ENCODE results near the gene CDC42EP5. TPM values are rescaled to one million over a fixed set of nuclear protein-coding genes. Genes with fewer than 3 reads are reported as not detected.
A peak's percentile ranks its signal among the peaks of the same experiment; 100 is the strongest.
"Not testable (repeated sequence)": the region's sequence is repeated elsewhere in the genome, so short reads cannot be mapped to it uniquely, and the experiment has no call there.

CDC42EP5 gene
- total RNA-seq, 2 experiments from 2014 or later, result 0.55 TPM; not detected in 1

DNA sequence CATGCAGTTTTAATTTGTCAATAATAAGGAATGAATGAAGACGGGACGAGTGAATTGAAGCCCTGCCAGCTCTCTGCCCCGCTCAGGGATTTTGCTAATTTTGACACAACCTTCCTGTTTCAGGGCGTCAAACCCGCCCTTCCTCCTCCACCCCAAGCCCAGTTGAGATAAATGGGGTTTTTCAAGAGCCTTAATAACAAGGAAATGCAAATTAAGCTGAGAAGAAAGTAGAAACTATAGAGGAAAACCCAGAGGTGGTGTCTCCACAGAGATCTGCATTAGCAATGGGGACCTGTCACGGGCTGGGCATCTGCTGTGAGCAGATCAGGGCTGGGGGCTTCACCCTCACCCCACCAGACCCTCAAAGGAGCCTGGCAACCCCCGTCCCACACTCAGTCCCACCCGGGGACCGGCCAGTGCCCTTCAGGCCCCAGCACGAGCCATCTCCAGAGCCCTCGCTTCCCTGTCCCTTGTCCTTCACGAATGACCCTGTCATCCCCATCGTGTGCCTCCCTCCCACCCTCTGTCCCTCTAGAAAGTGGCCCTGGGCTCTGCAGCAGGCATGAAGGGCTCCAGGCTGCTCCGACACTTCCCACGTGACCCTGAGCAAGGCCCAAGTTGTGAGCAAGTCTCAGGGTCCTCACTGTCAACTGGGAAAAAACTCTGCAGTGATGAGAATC, 34.1 kb upstream of the CDC42EP5 start:
- POLR2A ChIA-PET; H3K4me3 Mint-ChIP-seq; CTCF ChIA-PET; H3K9me3 Mint-ChIP-seq (ENCODE audit: low read depth); H3K27ac Mint-ChIP-seq; DNase-seq; intact Hi-C loops (cut with DNase I, micrococcal nuclease); H3K36me3 Mint-ChIP-seq (ENCODE audit: low read depth): not testable (repeated sequence)
- H3K4me1 Mint-ChIP-seq, result peaks cover 25% of the 10 kb centered on the region
- peaks cover 13% of the 10 kb centered on the region for H3K27me3 Mint-ChIP-seq
- ATAC-seq, result peak; percentile 44

DNA sequence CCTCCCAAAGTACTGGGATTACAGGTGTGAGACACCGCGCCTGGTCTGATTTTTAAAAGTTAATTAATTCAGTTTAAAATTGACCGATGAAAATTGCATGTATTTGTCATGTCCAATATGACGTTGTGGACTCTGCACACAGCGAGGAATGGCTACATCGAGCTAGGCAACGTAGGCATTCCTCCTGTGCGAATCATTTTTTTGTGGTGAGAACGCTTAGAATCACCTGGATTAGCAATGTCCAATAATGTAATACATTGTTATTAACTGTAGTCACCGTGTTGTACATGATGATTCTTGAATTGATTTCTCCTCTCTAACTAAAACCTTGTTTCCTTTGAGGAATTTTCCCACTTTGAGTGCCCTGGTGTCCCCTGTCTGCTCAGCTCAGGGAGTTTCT, 33.0 kb upstream of the CDC42EP5 start:
- Mint-ChIP-seq H3K9me3 (ENCODE audit: low read depth) (no peaks in the 10 kb centered on the region), H3K27ac (no peak overlapping the region), H3K27me3 (peaks cover 13% of the 10 kb centered on the region), H3K36me3 (ENCODE audit: low read depth) (no peaks in the 10 kb centered on the region), H3K4me1 (peaks cover 25% of the 10 kb centered on the region), H3K4me3 (no peak overlapping the region)
- CTCF ChIA-PET, result interaction anchor here (0.6 kb wide), 1 partner anchor 29 kb away, joined by 3 read pairs; no protein-coding TSS in a partner anchor
- ATAC-seq, result no peak
- DNase-seq, result no peak
- intact Hi-C loops (cut with DNase I, micrococcal nuclease), result no loop called here
- POLR2A ChIA-PET, result no interaction called here

DNA sequence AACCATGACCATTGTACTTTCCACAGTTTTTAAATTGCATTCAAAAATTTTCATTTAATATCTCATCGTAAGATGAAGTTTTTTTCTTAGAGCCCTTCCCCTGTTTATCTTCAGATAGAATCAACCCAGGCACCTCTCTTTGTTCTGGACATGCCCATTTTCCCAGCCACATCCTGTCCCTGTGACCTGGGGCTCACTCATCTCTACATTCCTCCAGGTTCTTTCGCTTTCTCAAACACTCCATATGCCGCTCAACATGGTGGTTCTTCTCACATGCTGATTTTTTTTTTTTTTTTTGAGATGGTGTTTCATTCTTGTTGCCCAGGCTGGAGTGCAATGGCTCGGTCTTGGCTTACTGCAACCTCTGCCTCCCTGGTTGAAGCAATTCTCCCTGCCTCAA, 32.4 kb upstream of the CDC42EP5 start:
- POLR2A ChIA-PET; H3K9me3 Mint-ChIP-seq (ENCODE audit: low read depth); ATAC-seq; H3K4me3 Mint-ChIP-seq; H3K36me3 Mint-ChIP-seq (ENCODE audit: low read depth); DNase-seq; H3K27ac Mint-ChIP-seq; intact Hi-C loops (cut with DNase I, micrococcal nuclease): not testable (repeated sequence)
- CTCF ChIA-PET, result interaction anchor here (0.6 kb wide), 1 partner anchor 29 kb away, joined by 3 read pairs; no protein-coding TSS in a partner anchor
- Mint-ChIP-seq H3K4me1 (peaks cover 25% of the 10 kb centered on the region), H3K27me3 (peaks cover 16% of the 10 kb centered on the region)

DNA sequence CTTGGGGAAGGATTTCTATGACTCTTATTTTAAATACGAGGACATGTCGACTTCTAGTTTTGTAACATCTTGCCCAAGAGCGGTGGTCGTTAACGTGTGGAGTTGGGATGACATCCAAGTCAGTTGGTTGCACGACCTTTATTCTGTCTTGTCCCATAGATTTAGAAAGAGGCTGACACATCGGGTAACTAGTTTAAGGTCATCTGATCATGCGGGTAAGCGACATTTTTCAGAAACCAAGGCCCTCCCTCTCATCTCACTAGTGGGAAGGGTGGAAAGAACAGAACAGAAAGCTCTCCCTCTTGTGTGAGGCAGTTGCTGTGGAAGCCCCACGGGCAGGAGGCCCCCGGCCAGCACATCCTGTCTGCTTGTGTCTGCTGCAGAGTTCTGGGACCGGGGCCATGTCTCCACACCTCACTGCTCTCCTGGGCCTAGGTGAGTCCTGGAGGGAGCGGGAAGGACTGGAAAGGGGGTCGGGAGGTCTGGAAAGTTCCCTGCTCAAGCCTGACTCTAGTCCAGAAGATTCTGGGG, 29.5 kb upstream of the CDC42EP5 start, which contains the start of gene LAIR2:
LAIR2 (plus strand) TSS at position 314 of the 531 bp plus-strand sequence; CDS start at position 402, 88 bp downstream.
- ChIA-PET POLR2A (no interaction called here), CTCF (no interaction called here)
- H3K27ac Mint-ChIP-seq, result no peak within 1 kb of the TSS
- intact Hi-C loops (cut with DNase I, micrococcal nuclease), result no loop called here
- H3K9me3 Mint-ChIP-seq (ENCODE audit: low read depth), result no peaks in the 10 kb centered on the region
- peaks cover 36% of the 10 kb centered on the region for H3K4me1 Mint-ChIP-seq
- peaks cover 23% of the 10 kb centered on the region for H3K27me3 Mint-ChIP-seq
- DNase-seq, result peak; percentile 49
- ATAC-seq, result peak; percentile 71
- no peaks in the 10 kb centered on the region for H3K36me3 Mint-ChIP-seq (ENCODE audit: low read depth)
- H3K4me3 Mint-ChIP-seq, result peak within 1 kb of the TSS; percentile 41

GRCh38 chr19:54498451-54498772, 25.3 kb upstream of the CDC42EP5 start:
- H3K4me3 Mint-ChIP-seq; CTCF ChIA-PET; DNase-seq; intact Hi-C loops (cut with DNase I, micrococcal nuclease); H3K9me3 Mint-ChIP-seq (ENCODE audit: low read depth); POLR2A ChIA-PET; ATAC-seq; H3K36me3 Mint-ChIP-seq (ENCODE audit: low read depth); H3K27ac Mint-ChIP-seq: not testable (repeated sequence)
- Mint-ChIP-seq H3K27me3 (peaks cover 23% of the 10 kb centered on the region), H3K4me1 (peaks cover 35% of the 10 kb centered on the region)

DNA sequence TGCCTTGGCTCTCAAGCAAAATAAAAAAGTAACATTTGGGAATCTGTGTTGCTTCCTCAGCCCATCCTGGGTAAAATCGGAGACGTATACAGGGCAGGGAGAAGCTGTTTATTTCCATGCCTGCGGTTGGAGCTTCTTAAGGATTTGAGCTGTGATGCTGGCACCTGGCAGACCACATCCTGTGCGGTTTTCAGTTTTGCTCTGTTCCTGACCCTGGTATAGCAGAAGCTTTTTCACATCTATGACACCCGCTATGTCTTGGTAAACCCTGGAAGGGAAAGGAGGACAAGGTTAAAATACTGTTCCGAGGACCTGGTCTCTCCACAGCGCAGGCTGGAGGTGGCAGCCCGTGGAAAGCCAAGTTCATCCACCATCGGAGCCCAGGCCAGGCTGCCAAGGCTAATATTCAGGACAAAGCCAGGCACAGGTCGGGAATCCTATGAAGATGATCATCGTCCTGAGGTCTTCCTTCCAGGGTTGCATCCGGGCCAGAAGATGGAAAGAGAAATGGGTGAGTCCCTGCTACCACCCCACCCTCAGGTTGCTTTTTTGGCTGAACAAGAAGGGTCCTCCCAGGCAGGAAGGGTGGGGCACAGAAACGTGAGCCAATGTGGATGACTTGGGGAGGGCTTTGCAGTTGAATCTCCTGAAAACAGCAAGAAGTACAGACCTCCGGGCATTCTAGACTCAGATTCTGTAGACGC, 24.8 kb upstream of the CDC42EP5 start:
- H3K27ac Mint-ChIP-seq; H3K36me3 Mint-ChIP-seq (ENCODE audit: low read depth); CTCF ChIA-PET; H3K4me3 Mint-ChIP-seq; intact Hi-C loops (cut with DNase I, micrococcal nuclease); H3K9me3 Mint-ChIP-seq (ENCODE audit: low read depth); POLR2A ChIA-PET: not testable (repeated sequence)
- Mint-ChIP-seq H3K4me1 (peaks cover 35% of the 10 kb centered on the region), H3K27me3 (peaks cover 23% of the 10 kb centered on the region)
- peak; percentile 80 for ATAC-seq
- peak; percentile 46 for DNase-seq

- H3K36me3 Mint-ChIP-seq (ENCODE audit: low read depth); H3K27ac Mint-ChIP-seq; ATAC-seq; H3K4me3 Mint-ChIP-seq; DNase-seq; H3K9me3 Mint-ChIP-seq (ENCODE audit: low read depth); intact Hi-C loops (cut with DNase I, micrococcal nuclease): not testable (repeated sequence)
- ChIA-PET POLR2A (interaction anchor here (0.6 kb wide), 1 partner anchor 1834 kb away, joined by 3 read pairs; no protein-coding TSS in a partner anchor), CTCF (interaction anchor here (1.0 kb wide), 1 partner anchor 179 kb away, joined by 3 read pairs; no protein-coding TSS in a partner anchor)
- H3K4me1 Mint-ChIP-seq, result peaks cover 28% of the 10 kb centered on the region
- H3K27me3 Mint-ChIP-seq, result peaks cover 22% of the 10 kb centered on the region
These were observed 22.2 kb upstream of the CDC42EP5 start for GRCh38 chr19:54495284-54495683.

- CTCF ChIA-PET, result interaction anchor here (0.8 kb wide), 1 partner anchor 14 kb away, joined by 4 read pairs; no protein-coding TSS in a partner anchor
These were observed 21.0 kb upstream of the CDC42EP5 start for GRCh38 chr19:54493967-54494585.

DNA sequence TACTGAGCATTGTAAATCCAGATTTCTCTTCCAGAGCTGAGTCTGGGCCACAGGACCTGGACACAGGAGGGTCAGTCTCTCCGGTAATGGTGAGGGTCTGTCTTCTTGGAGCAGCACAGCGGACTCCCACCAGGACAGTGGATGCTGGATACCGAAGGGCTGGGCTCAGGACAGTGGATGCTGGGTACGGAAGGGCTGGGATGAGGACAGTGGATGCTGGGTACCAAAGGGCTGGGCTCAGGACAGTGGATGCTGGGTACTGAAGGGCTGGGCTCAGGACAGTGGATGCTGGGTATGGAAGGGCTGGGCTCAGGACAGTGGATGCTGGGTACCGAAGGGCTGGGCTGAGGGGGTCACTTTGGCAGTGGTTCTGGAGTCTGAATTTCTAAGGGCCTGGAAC, 20.0 kb upstream of the CDC42EP5 start:
- H3K27ac Mint-ChIP-seq; DNase-seq; H3K9me3 Mint-ChIP-seq (ENCODE audit: low read depth); H3K36me3 Mint-ChIP-seq (ENCODE audit: low read depth); ATAC-seq; intact Hi-C loops (cut with DNase I, micrococcal nuclease); POLR2A ChIA-PET; H3K4me3 Mint-ChIP-seq: not testable (repeated sequence)
- H3K27me3 Mint-ChIP-seq, result peaks cover 15% of the 10 kb centered on the region
- peaks cover 16% of the 10 kb centered on the region for H3K4me1 Mint-ChIP-seq
- CTCF ChIA-PET, result interaction anchor here (0.8 kb wide), 1 partner anchor 15 kb away, joined by 4 read pairs; no protein-coding TSS in a partner anchor

More at GRCh38 chr19:54493967-54494585, 21.0 kb upstream of the CDC42EP5 start:
- Mint-ChIP-seq H3K4me1 (peaks cover 23% of the 10 kb centered on the region), H3K27ac (no peak overlapping the region), H3K9me3 (ENCODE audit: low read depth) (no peaks in the 10 kb centered on the region), H3K4me3 (no peak overlapping the region), H3K36me3 (ENCODE audit: low read depth) (no peaks in the 10 kb centered on the region), H3K27me3 (peaks cover 17% of the 10 kb centered on the region)
- ATAC-seq, result no peak
- intact Hi-C loops (cut with DNase I, micrococcal nuclease), result no loop called here
- POLR2A ChIA-PET, result no interaction called here
- DNase-seq, result no peak

DNA sequence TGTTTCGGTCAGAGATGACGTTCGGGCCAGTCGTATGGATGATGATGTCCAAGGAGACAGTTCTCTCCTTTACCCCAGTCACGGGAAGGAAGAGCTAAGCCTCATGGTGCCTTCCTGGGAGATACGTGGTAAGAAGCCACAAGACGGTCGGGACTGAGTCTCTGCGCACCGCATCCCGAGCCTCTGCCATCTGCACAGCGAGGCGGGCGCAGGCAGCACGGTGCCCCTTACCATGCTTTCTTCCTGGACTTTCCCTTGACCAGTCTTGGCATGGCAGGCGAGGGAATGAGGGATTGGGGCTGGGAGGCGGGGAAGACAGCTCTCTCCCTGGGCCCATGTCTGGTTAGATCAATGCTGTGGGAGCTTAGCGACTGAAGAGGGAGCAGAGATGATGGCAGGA, 19.5 kb upstream of the CDC42EP5 start:
- Mint-ChIP-seq H3K36me3 (ENCODE audit: low read depth) (no peaks in the 10 kb centered on the region), H3K27me3 (peaks cover 14% of the 10 kb centered on the region), H3K9me3 (ENCODE audit: low read depth) (no peaks in the 10 kb centered on the region), H3K27ac (no peak overlapping the region), H3K4me3 (no peak overlapping the region), H3K4me1 (peaks cover 11% of the 10 kb centered on the region)
- POLR2A ChIA-PET, result no interaction called here
- intact Hi-C loops (cut with DNase I, micrococcal nuclease), result no loop called here
- CTCF ChIA-PET, result no interaction called here
- ATAC-seq, result no peak
- no peak for DNase-seq

DNA sequence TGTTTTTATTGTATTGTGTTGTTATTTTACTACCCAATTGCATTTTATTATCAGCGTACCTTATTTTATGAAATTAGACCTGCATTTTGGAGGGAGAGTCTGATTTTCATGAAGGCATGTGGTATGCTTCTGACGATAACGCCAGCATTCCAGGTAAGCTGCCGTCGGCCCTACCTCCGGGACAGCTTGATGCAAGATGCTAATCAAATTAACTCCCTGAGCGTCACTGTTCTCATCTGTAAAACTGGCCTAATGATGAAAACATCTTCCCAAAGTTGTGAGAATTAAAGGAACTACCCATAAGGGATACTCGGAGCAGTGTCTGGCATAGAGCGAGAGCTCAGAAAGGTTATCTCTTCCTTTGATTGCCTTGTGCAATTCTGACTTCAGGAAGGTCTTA, 16.7 kb upstream of the CDC42EP5 start:
- Mint-ChIP-seq H3K4me3 (no peak overlapping the region), H3K27ac (no peak overlapping the region), H3K27me3 (peaks cover 10% of the 10 kb centered on the region), H3K4me1 (no peaks in the 10 kb centered on the region), H3K36me3 (ENCODE audit: low read depth) (no peaks in the 10 kb centered on the region), H3K9me3 (ENCODE audit: low read depth) (no peaks in the 10 kb centered on the region)
- ATAC-seq, result no peak
- ChIA-PET POLR2A (no interaction called here), CTCF (no interaction called here)
- intact Hi-C loops (cut with DNase I, micrococcal nuclease), result no loop called here
- no peak for DNase-seq
